ENCODE data around the gene FERMT1.

GRCh38 chr20:6036213-6036612 lies 86.6 kb downstream of the FERMT1 start:
- no peak for TF ChIP-seq CTCF (IDR thresholded peaks at IDR 0.05)
- no peak for TF ChIP-seq EZH2phosphoT487 (IDR thresholded peaks at IDR 0.05)

Data from neural progenitor cell (in vitro differentiated cells).